HEK293 (cell line): ENCODE results near the gene DDIT4.

Experiments
- CTCF ChIP-seq: fragments of 450-650 bp; formaldehyde crosslinking; IDR thresholded peaks from 2 replicates; pipeline ENCODE4 v1.5.1; 2016; ENCODE audit warnings: missing biosample characterization, missing genetic modification characterization
- KLF10 ChIP-seq: fragments of 450-650 bp; IDR thresholded peaks from 2 replicates; pipeline ENCODE4 v1.5.1; 2018; ENCODE audit warnings: missing biosample characterization, mild to moderate bottlenecking, missing genetic modification characterization
- MZF1 ChIP-seq: fragments of 450-650 bp; formaldehyde crosslinking; IDR thresholded peaks from 2 replicates; pipeline ENCODE4 v1.5.1; 2017; ENCODE audit warnings: missing biosample characterization, missing genetic modification characterization, borderline replicate concordance
- PBX3 ChIP-seq: sonication (generic); formaldehyde crosslinking; IDR thresholded peaks from 2 replicates; pipeline ENCODE4 v1.8.1; 2022; ENCODE audit warnings: mild to moderate bottlenecking, moderate library complexity, missing genetic modification reagents
- ZNF121 ChIP-seq: fragments of 450-650 bp; formaldehyde crosslinking; IDR thresholded peaks from 2 replicates; pipeline ENCODE4 v1.5.1; 2016; ENCODE audit warnings: missing biosample characterization, missing genetic modification characterization
- ZNF214 ChIP-seq: fragments of 450-650 bp; formaldehyde crosslinking; IDR thresholded peaks from 2 replicates; pipeline ENCODE4 v1.5.1; 2017; ENCODE audit warnings: missing biosample characterization, mild to moderate bottlenecking, missing genetic modification characterization, borderline replicate concordance
- ZNF335 ChIP-seq: fragments of 450-650 bp; formaldehyde crosslinking; conservative IDR thresholded peaks from 2 replicates; pipeline ENCODE4 v1.5.1; 2016; ENCODE audit warnings: missing biosample characterization, missing genetic modification characterization
- TF ChIP-seq, protein P1 (sequence below): IDR thresholded peaks from 2 replicates; pipeline ENCODE4 v1.6.1; 2011; ENCODE audit warnings: mild to moderate bottlenecking, low read depth, low read length, borderline replicate concordance
- TF ChIP-seq, protein P2 (sequence below): fragments of 450-650 bp; formaldehyde crosslinking; IDR thresholded peaks from 2 replicates; pipeline ENCODE4 v1.5.1; 2016; ENCODE audit warnings: missing biosample characterization, missing genetic modification characterization

GRCh38 chr10:72276013-72276387, 2.3 kb downstream of the DDIT4 start:
- TF ChIP-seq ZNF335 (tag by site-specific recombination) (no peak), CTCF (tag by site-specific recombination) (no peak), ZNF121 (no peak), PBX3 (CRISPR knock-in tag) (no peak), ZNF214 (tag by site-specific recombination) (no peak), KLF10 (tag by site-specific recombination) (no peak), MZF1 (tag by site-specific recombination) (no peak)
- TF ChIP-seq, protein P1, sequence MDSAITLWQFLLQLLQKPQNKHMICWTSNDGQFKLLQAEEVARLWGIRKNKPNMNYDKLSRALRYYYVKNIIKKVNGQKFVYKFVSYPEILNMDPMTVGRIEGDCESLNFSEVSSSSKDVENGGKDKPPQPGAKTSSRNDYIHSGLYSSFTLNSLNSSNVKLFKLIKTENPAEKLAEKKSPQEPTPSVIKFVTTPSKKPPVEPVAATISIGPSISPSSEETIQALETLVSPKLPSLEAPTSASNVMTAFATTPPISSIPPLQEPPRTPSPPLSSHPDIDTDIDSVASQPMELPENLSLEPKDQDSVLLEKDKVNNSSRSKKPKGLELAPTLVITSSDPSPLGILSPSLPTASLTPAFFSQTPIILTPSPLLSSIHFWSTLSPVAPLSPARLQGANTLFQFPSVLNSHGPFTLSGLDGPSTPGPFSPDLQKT, result no peak
- TF ChIP-seq, protein P2, sequence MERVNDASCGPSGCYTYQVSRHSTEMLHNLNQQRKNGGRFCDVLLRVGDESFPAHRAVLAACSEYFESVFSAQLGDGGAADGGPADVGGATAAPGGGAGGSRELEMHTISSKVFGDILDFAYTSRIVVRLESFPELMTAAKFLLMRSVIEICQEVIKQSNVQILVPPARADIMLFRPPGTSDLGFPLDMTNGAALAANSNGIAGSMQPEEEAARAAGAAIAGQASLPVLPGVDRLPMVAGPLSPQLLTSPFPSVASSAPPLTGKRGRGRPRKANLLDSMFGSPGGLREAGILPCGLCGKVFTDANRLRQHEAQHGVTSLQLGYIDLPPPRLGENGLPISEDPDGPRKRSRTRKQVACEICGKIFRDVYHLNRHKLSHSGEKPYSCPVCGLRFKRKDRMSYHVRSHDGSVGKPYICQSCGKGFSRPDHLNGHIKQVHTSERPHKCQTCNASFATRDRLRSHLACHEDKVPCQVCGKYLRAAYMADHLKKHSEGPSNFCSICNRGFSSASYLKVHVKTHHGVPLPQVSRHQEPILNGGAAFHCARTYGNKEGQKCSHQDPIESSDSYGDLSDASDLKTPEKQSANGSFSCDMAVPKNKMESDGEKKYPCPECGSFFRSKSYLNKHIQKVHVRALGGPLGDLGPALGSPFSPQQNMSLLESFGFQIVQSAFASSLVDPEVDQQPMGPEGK (tag by site-specific recombination), result no peak
